IgD-negative memory B cell (primary cell): ENCODE data around the gene PANX2. TPM values are rescaled to one million over a fixed set of nuclear protein-coding genes. Genes with fewer than 3 reads are reported as not detected.

Experiments used
- H3K27ac Mint-ChIP-seq, 3 donors: one replicate each; pipeline ENCODE4 v1.8.0; 2020 to 2022; ENCODE audit warnings: mild to moderate bottlenecking in 3 of 3, mixed read lengths in 3 of 3, moderate library complexity in 1 of 3
- H3K27me3 Mint-ChIP-seq: one replicate; pipeline ENCODE4 v1.8.0; 2021; ENCODE audit warnings: mixed read lengths
- H3K36me3 Mint-ChIP-seq: one replicate; pipeline ENCODE4 v1.8.0; 2020; ENCODE audit warnings: mild to moderate bottlenecking, mixed read lengths
- H3K4me1 Mint-ChIP-seq, 3 donors: one replicate each; pipeline ENCODE4 v1.8.0; 2020 to 2022; ENCODE audit warnings: mixed read lengths in 3 of 3, mild to moderate bottlenecking in 1 of 3
- H3K4me3 Mint-ChIP-seq, 4 donors: one replicate each; pipeline ENCODE4 v1.8.0; 2020 to 2022; ENCODE audit warnings: mild to moderate bottlenecking in 4 of 4, mixed read lengths in 4 of 4, moderate library complexity in 3 of 4
- H3K9me3 Mint-ChIP-seq, 3 donors: one replicate each; pipeline ENCODE4 v1.8.0; 2020 to 2021; ENCODE audit warnings: mixed read lengths in 3 of 3, mild to moderate bottlenecking in 1 of 3
- polyA plus RNA-seq: library from polyadenylated mRNA; unstranded; fragments of 300-500 nt; fragmentation: Illumina TruSeq; gene quantifications from one replicate; pipeline ENCODE4 v1.2.3, GENCODE V29; 2021

Gene PANX2
- polyA plus RNA-seq, 1 donor from 2014 or later: not detected

GRCh38 chr22:50216055-50216683 lies 45.6 kb downstream of the PANX2 start:
- Mint-ChIP-seq H3K4me3 (no peak overlapping the region), H3K36me3 (peaks cover 5% of the 10 kb centered on the region), H3K4me1 (peaks cover 3 to 6% (median 5%) of the 10 kb centered on the region in 3 donors), H3K27me3 (no peaks in the 10 kb centered on the region), H3K9me3 (no peaks in the 10 kb centered on the region), H3K27ac (peak overlapping the region in 2 of 3 donors; percentile 64 to 92)

GRCh38 chr22:50216684-50217520 lies 46.4 kb downstream of the PANX2 start:
- no peaks in the 10 kb centered on the region for H3K27me3 Mint-ChIP-seq
- peaks cover 3 to 6% (median 5%) of the 10 kb centered on the region in 3 donors for H3K4me1 Mint-ChIP-seq
- no peaks in the 10 kb centered on the region for H3K9me3 Mint-ChIP-seq
- no peak overlapping the region for H3K27ac Mint-ChIP-seq
- H3K4me3 Mint-ChIP-seq: no peak overlapping the region
- peaks cover 5% of the 10 kb centered on the region for H3K36me3 Mint-ChIP-seq

GRCh38 chr22:50217543-50218152 lies 47.1 kb downstream of the PANX2 start:
- no peak overlapping the region for H3K27ac Mint-ChIP-seq
- H3K36me3 Mint-ChIP-seq: peaks cover 5% of the 10 kb centered on the region

GRCh38 chr22:50218153-50218995 lies 47.8 kb downstream of the PANX2 start:
- H3K4me1 Mint-ChIP-seq: peaks cover 3 to 5% (median 5%) of the 10 kb centered on the region in 3 donors
- H3K27ac Mint-ChIP-seq: no peak overlapping the region
- no peaks in the 10 kb centered on the region for H3K9me3 Mint-ChIP-seq
- no peak overlapping the region for H3K4me3 Mint-ChIP-seq
- H3K27me3 Mint-ChIP-seq: no peaks in the 10 kb centered on the region
- H3K36me3 Mint-ChIP-seq: peaks cover 5% of the 10 kb centered on the region

More at GRCh38 chr22:50217543-50218152, 47.1 kb downstream of the PANX2 start:
- Mint-ChIP-seq H3K9me3 (no peaks in the 10 kb centered on the region), H3K27me3 (no peaks in the 10 kb centered on the region), H3K4me1 (peaks cover 3 to 5% (median 5%) of the 10 kb centered on the region in 3 donors), H3K4me3 (no peak overlapping the region)

GRCh38 chr22:50218996-50219727 lies 48.6 kb downstream of the PANX2 start:
- peaks cover 3% of the 10 kb centered on the region for H3K36me3 Mint-ChIP-seq
- H3K9me3 Mint-ChIP-seq: no peaks in the 10 kb centered on the region
- peak overlapping the region in 1 of 3 donors; percentile 39 for H3K27ac Mint-ChIP-seq
- no peak overlapping the region for H3K4me3 Mint-ChIP-seq
- H3K27me3 Mint-ChIP-seq: no peaks in the 10 kb centered on the region
- peaks cover 3 to 5% (median 5%) of the 10 kb centered on the region in 3 donors for H3K4me1 Mint-ChIP-seq

- H3K36me3 Mint-ChIP-seq: peaks cover 2% of the 10 kb centered on the region
- H3K27me3 Mint-ChIP-seq: no peaks in the 10 kb centered on the region
- H3K4me1 Mint-ChIP-seq: peaks cover 0 to under 1% (median under 1%) of the 10 kb centered on the region in 3 donors
- peak overlapping the region in 1 of 3 donors; percentile 39 for H3K27ac Mint-ChIP-seq
- no peaks in the 10 kb centered on the region for H3K9me3 Mint-ChIP-seq
- peak overlapping the region in 1 of 4 donors; percentile 33 for H3K4me3 Mint-ChIP-seq
Observed at GRCh38 chr22:50219800-50220602, 49.5 kb downstream of the PANX2 start.

- Mint-ChIP-seq H3K27me3 (no peaks in the 10 kb centered on the region), H3K4me1 (no peaks in the 10 kb centered on the region), H3K36me3 (peaks cover 2% of the 10 kb centered on the region), H3K27ac (no peak overlapping the region), H3K9me3 (no peaks in the 10 kb centered on the region), H3K4me3 (no peak overlapping the region)
Observed at GRCh38 chr22:50220603-50221409, 50.3 kb downstream of the PANX2 start.

- H3K4me3 Mint-ChIP-seq: no peak overlapping the region
- H3K4me1 Mint-ChIP-seq: no peaks in the 10 kb centered on the region
- peaks cover 2% of the 10 kb centered on the region for H3K36me3 Mint-ChIP-seq
- no peaks in the 10 kb centered on the region for H3K9me3 Mint-ChIP-seq
- H3K27ac Mint-ChIP-seq: no peak overlapping the region
- H3K27me3 Mint-ChIP-seq: no peaks in the 10 kb centered on the region
Observed at GRCh38 chr22:50221410-50222300, 51.1 kb downstream of the PANX2 start.

- H3K27me3 Mint-ChIP-seq: no peaks in the 10 kb centered on the region
- no peak overlapping the region for H3K4me3 Mint-ChIP-seq
- H3K9me3 Mint-ChIP-seq: no peaks in the 10 kb centered on the region
- no peak overlapping the region for H3K27ac Mint-ChIP-seq
- peaks cover 0 to 3% (median 0%) of the 10 kb centered on the region in 3 donors for H3K4me1 Mint-ChIP-seq
- peaks cover 2% of the 10 kb centered on the region for H3K36me3 Mint-ChIP-seq
Observed at GRCh38 chr22:50222508-50222907, 52.0 kb downstream of the PANX2 start.

GRCh38 chr22:50224071-50224470 lies 53.5 kb downstream of the PANX2 start:
- H3K4me1 Mint-ChIP-seq: peaks cover 0 to 5% (median 0%) of the 10 kb centered on the region in 3 donors
- no peak overlapping the region for H3K4me3 Mint-ChIP-seq
- H3K9me3 Mint-ChIP-seq: no peaks in the 10 kb centered on the region
- H3K27me3 Mint-ChIP-seq: no peaks in the 10 kb centered on the region
- peak overlapping the region in 1 of 3 donors; percentile 46 for H3K27ac Mint-ChIP-seq
- peaks cover 4% of the 10 kb centered on the region for H3K36me3 Mint-ChIP-seq

GRCh38 chr22:50225200-50225969 lies 54.9 kb downstream of the PANX2 start:
- Mint-ChIP-seq H3K36me3 (peaks cover 4% of the 10 kb centered on the region), H3K4me3 (no peak overlapping the region), H3K4me1 (peaks cover 0 to 5% (median 0%) of the 10 kb centered on the region in 3 donors), H3K27ac (no peak overlapping the region), H3K27me3 (no peaks in the 10 kb centered on the region), H3K9me3 (no peaks in the 10 kb centered on the region)
